Liver (tissue), 3 donors: Measurements from ENCODE around the gene CLEC1B.

ENCODE experiments used
- GABPA ChIP-seq, 2 donors: IDR thresholded peaks in 1 of 2; conservative IDR thresholded peaks in 1 of 2; 2 replicates each; pipeline ENCODE4 v1.6.1; 2016; ENCODE audit warnings: antibody characterized with exemption in 2 of 2, mild to moderate bottlenecking in 1 of 2, moderate library complexity in 1 of 2
- JUND ChIP-seq, 2 donors: IDR thresholded peaks; 2 replicates each; pipeline ENCODE4 v1.6.1; 2016; ENCODE audit warnings: antibody characterized with exemption in 2 of 2
- RAD21 ChIP-seq, 2 donors: IDR thresholded peaks; 2 replicates each; pipeline ENCODE4 v1.6.1; 2016; ENCODE audit warnings: antibody characterized with exemption in 2 of 2, mild to moderate bottlenecking in 2 of 2
- REST ChIP-seq: IDR thresholded peaks from 2 replicates; pipeline ENCODE4 v1.6.1; 2016; ENCODE audit warnings: antibody characterized with exemption, mild to moderate bottlenecking
- RXRA ChIP-seq, 2 donors: IDR thresholded peaks; 2 replicates each; pipeline ENCODE4 v1.6.1; 2017 to 2018; ENCODE audit warnings: antibody characterized with exemption in 2 of 2, mild to moderate bottlenecking in 1 of 2
- SP1 ChIP-seq: IDR thresholded peaks from 2 replicates; pipeline ENCODE4 v1.6.1; 2018; ENCODE audit warnings: antibody characterized with exemption, mild to moderate bottlenecking
- YY1 ChIP-seq: IDR thresholded peaks from 2 replicates; pipeline ENCODE4 v1.6.1; 2016; ENCODE audit warnings: antibody characterized with exemption, mild to moderate bottlenecking
- TF ChIP-seq, protein P1 (sequence below): fragments of 150-350 bp; IDR thresholded peaks from 2 replicates; pipeline ENCODE4 v1.5.1; 2017; ENCODE audit warnings: improper control_type of control experiment, low read depth, low read length; ENCODE audit not compliant: missing input control
- TF ChIP-seq, protein P2 (sequence below): IDR thresholded peaks from 2 replicates; pipeline ENCODE4 v1.6.1; 2016; ENCODE audit warnings: antibody characterized with exemption
- donor health status: healthy.
- donor health status: healthy.

DNA sequence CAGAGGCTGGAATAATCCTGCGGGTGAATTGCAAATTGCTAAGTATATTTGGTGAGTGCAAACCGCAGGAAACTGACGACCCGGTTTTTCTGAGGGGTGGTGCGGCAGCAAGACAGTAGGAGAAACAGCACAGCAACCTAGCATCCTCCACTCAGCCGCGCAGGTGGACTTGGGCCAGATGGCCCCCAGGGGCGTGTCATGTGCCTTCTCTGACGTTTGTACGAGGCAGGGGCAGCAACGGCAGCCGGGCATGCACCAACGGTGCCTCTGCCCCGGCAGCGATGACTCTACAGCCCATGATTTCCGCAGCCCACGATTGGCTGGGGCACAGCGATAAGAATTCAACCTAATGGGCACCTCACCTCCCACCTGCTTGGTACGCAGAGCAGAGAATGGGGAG lies 55.7 kb downstream of the CLEC1B start:
- TF ChIP-seq, protein P1, sequence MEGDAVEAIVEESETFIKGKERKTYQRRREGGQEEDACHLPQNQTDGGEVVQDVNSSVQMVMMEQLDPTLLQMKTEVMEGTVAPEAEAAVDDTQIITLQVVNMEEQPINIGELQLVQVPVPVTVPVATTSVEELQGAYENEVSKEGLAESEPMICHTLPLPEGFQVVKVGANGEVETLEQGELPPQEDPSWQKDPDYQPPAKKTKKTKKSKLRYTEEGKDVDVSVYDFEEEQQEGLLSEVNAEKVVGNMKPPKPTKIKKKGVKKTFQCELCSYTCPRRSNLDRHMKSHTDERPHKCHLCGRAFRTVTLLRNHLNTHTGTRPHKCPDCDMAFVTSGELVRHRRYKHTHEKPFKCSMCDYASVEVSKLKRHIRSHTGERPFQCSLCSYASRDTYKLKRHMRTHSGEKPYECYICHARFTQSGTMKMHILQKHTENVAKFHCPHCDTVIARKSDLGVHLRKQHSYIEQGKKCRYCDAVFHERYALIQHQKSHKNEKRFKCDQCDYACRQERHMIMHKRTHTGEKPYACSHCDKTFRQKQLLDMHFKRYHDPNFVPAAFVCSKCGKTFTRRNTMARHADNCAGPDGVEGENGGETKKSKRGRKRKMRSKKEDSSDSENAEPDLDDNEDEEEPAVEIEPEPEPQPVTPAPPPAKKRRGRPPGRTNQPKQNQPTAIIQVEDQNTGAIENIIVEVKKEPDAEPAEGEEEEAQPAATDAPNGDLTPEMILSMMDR, result no peak
- TF ChIP-seq, protein P2, sequence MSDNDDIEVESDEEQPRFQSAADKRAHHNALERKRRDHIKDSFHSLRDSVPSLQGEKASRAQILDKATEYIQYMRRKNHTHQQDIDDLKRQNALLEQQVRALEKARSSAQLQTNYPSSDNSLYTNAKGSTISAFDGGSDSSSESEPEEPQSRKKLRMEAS, result no peak
- TF ChIP-seq RAD21 (IDR thresholded peaks at IDR 0.05) (no peak), RXRA (IDR thresholded peaks at IDR 0.05) (no peak), YY1 (no peak), JUND (IDR thresholded peaks at IDR 0.05) (no peak), GABPA (IDR thresholded peaks at IDR 0.05 in 1 of 2, conservative IDR thresholded peaks at IDR 0.05 in 1 of 2) (no peak), REST (no peak), SP1 (no peak)
